Measurements from ENCODE around the gene LPCAT1. TPM values are rescaled to one million over a fixed set of nuclear protein-coding genes. Genes with fewer than 3 reads are reported as not detected.
"Not testable (repeated sequence)": the region's sequence is repeated elsewhere in the genome, so short reads cannot be mapped to it uniquely, and the experiment has no call there.

LPCAT1 gene
- total RNA-seq, 1 donor from 2014 or later = 11.0 TPM

DNA sequence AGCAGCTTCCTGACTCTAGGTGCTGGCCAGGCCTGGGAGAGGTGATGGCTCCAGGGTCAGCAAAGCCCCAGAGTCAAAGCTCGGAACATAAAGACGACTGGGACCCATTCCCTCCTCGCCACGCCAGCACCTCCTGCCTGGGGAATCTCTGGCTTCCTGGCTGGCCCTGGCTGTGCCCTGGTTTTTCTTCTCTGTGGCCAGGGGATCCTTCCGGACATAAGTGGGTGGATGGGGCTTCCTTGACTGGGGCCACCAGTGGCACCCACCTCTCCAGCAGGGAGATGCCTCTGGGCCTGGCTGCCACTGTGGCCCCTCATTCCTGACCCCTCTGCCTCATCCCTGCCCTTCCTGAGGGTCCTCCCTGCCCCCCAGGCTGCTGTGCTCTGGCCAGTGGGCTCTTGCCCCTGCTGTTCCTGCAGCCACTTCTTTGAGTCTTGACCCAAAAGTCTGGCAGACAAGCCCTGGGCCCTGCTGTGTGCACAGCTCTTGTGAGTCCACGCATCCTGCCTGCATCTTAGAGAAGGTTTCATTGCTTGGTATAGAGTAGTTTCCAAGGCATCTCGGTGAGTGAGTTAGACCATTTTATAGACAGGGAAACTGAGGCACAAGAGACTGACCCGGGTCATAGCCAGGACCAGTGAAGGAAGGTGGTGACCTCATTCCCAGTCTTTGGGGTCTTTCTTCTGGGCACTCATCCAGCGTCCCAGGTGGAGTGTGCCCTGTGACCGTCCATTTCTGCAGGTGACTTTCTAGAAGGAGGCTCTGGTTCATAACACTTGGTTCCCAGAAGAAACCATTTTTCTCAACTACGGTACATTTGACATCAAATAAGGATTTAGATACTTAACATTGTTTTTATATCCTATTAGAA, 17.3 kb upstream of the LPCAT1 start:
- peak overlapping the region; percentile 38 for H3K27ac ChIP-seq (replicated peaks)
- H3K4me1 ChIP-seq = peaks cover 10% of the 10 kb centered on the region
- no peaks in the 10 kb centered on the region for H3K36me3 ChIP-seq
- no peak overlapping the region for H3K4me3 ChIP-seq
- TF ChIP-seq, protein P1, sequence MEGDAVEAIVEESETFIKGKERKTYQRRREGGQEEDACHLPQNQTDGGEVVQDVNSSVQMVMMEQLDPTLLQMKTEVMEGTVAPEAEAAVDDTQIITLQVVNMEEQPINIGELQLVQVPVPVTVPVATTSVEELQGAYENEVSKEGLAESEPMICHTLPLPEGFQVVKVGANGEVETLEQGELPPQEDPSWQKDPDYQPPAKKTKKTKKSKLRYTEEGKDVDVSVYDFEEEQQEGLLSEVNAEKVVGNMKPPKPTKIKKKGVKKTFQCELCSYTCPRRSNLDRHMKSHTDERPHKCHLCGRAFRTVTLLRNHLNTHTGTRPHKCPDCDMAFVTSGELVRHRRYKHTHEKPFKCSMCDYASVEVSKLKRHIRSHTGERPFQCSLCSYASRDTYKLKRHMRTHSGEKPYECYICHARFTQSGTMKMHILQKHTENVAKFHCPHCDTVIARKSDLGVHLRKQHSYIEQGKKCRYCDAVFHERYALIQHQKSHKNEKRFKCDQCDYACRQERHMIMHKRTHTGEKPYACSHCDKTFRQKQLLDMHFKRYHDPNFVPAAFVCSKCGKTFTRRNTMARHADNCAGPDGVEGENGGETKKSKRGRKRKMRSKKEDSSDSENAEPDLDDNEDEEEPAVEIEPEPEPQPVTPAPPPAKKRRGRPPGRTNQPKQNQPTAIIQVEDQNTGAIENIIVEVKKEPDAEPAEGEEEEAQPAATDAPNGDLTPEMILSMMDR (IDR thresholded peaks at IDR 0.05; ENCODE audit: borderline replicate concordance) = no peak
- no peaks in the 10 kb centered on the region for H3K9me3 ChIP-seq (replicated peaks)
- DNase-seq = no peak
- no peaks in the 10 kb centered on the region for H3K27me3 ChIP-seq (ENCODE audit: low read depth)
- intact Hi-C loops (cut with micrococcal nuclease) = no loop called here

DNA sequence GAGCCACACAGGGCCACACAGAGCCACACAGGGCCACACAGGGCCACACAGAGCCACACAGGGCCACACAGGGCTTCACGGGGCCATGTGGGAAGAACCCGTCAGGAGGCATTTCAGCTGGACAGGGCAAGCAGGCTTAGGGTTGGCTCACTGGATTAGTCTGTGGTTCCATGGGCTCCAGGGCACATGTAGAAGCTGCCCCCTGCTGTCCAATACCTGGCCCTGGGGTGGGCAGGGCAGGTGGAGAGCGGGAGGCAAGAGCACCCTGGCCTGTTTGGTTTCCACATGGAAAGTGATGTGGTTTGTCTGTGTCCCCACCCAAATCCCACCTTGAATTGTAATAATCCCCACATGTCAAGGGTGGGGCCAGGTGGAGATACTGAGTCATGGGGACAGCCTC, 16.4 kb upstream of the LPCAT1 start:
- no peak for DNase-seq
- Histone ChIP-seq H3K27ac (replicated peaks) (no peak overlapping the region), H3K36me3 (no peaks in the 10 kb centered on the region), H3K4me1 (peaks cover 10% of the 10 kb centered on the region), H3K9me3 (replicated peaks) (no peaks in the 10 kb centered on the region), H3K4me3 (no peak overlapping the region), H3K27me3 (ENCODE audit: low read depth) (no peaks in the 10 kb centered on the region)
- intact Hi-C loops (cut with micrococcal nuclease) = no loop called here
- TF ChIP-seq, protein P1 (IDR thresholded peaks at IDR 0.05; ENCODE audit: borderline replicate concordance) = no peak

DNA sequence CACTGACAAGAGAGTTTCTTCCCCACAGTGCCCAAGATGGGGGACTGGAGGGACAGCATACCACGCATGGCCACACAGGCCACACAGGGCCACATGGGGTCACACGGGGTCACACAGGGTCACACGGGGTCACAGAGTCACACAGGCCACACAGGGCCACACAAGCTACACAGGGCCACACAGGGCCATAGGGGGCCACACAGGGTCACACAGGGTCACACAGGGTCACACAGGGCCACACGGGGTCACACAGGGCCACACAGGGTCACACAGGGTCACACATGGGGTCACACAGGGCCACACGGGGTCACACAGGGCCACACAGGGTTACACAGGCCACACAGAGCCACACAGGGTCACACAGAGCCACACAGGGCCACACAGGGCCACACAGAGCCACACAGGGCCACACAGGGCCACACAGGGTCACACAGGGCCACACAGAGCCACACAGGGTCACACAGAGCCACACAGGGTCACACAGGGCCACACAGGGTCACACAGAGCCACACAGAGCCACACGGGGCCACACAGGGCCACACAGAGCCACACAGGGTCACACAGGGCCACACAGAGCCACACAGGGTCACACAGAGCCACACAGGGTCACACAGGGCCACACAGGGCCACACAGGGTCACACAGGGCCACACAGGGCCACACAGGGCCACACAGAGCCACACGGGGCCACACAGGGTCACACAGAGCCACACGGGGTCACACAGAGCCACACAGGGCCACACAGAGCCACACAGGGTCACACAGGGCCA, 15.8 kb upstream of the LPCAT1 start:
- H3K9me3 ChIP-seq (replicated peaks); intact Hi-C loops (cut with micrococcal nuclease); H3K4me1 ChIP-seq; H3K27ac ChIP-seq (replicated peaks); DNase-seq; H3K27me3 ChIP-seq (ENCODE audit: low read depth); H3K36me3 ChIP-seq; H3K4me3 ChIP-seq: not testable (repeated sequence)

DNA sequence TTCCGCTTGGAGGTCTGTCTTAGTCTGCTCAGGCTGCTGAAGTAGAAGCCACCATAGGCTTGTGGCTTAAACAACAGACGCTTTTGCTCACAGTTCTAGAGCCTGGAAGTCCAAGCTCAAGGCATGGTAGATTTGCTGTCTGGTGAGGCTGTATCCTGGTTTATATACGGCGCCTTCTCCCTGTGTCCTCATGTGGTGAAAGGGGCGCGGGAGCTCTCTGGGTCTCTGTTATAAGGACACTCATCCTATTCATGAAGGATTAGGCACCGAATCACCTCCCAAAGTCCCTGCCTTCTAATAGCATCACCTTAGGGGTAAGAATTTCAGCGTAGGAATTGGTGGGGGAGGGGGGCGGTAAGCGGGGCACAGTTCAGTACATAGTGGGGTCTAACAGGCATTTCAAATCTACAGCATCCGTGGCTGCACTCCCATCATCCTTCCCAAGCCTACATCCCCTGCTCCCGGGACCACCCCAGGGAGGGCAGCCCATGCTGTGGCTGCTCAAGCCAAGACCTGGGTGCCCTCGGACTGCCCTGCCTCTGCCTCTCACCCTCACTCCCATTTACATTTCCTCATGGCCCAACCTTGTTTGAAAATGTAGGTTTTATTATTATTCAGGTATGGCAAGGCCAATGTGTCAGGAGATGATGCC, 15.1 kb upstream of the LPCAT1 start:
- Histone ChIP-seq H3K27me3 (ENCODE audit: low read depth) (no peaks in the 10 kb centered on the region), H3K4me3 (no peak overlapping the region), H3K4me1 (peaks cover 10% of the 10 kb centered on the region), H3K9me3 (replicated peaks) (no peaks in the 10 kb centered on the region), H3K27ac (replicated peaks) (no peak overlapping the region), H3K36me3 (no peaks in the 10 kb centered on the region)
- TF ChIP-seq, protein P1 (IDR thresholded peaks at IDR 0.05; ENCODE audit: borderline replicate concordance) = no peak
- intact Hi-C loops (cut with micrococcal nuclease) = no loop called here
- no peak for DNase-seq

DNA sequence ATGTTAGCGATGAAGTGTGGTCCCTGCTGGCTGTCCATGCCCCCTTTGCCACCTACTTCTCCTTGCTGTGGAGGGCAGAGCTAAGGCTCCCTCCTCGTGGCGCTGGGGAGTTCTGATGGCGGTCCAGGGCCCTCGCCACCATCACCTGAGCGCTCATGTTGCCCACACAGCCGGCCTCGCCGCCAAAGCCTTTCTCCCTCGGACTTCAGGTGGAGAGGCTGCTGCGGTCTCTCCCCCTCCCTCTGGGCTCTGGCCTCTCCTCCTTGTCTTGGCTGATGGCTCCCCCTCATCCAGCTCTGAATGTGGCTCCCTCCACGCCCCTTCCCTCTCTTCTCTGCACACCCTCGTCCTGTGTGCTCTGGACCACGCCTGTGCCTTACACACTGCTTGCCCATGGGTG, 14.5 kb upstream of the LPCAT1 start:
- DNase-seq = no peak
- no peaks in the 10 kb centered on the region for H3K36me3 ChIP-seq
- TF ChIP-seq, protein P1 (IDR thresholded peaks at IDR 0.05; ENCODE audit: borderline replicate concordance) = no peak
- intact Hi-C loops (cut with micrococcal nuclease) = no loop called here
- H3K27ac ChIP-seq (replicated peaks) = no peak overlapping the region
- H3K27me3 ChIP-seq (ENCODE audit: low read depth) = no peaks in the 10 kb centered on the region
- H3K9me3 ChIP-seq (replicated peaks) = no peaks in the 10 kb centered on the region
- peaks cover 10% of the 10 kb centered on the region for H3K4me1 ChIP-seq
- H3K4me3 ChIP-seq = no peak overlapping the region
